PC-9 (cell line): ENCODE data around the gene SAMD14. TPM values are rescaled to one million over a fixed set of nuclear protein-coding genes. Genes with fewer than 3 reads are reported as not detected.

Source experiments
- BruUV-seq: library from RNA; stranded (reverse); fragments of 400-500 nt; replicated peaks from 2 replicates; lab custom pipeline; 2021; lab: Mats Ljungman, UMichigan
- CTCF ChIA-PET: fragments of 300-600 bp; sonication (Branson Sonifier 250); formaldehyde crosslinking; loops from one replicate; lab custom pipeline; 2022; ENCODE audit warnings: antibody characterized with exemption; lab: Charles Lee
- POLR2A ChIA-PET: fragments of 300-600 bp; sonication (Branson Sonifier 250); formaldehyde crosslinking; loops from one replicate; lab custom pipeline; 2022; ENCODE audit warnings: antibody characterized with exemption; ENCODE audit not compliant: unreplicated experiment; lab: Charles Lee
- DNase-seq, 2 experiments: peaks; one replicate each; pipeline versions ENCODE4 v3.0.0 to v3.0.0-alpha.2; 2015 to 2022; ENCODE audit warnings: mixed read lengths in 1 of 2
- H2AFZ ChIP-seq: fragments of 200-600 bp; sonication (generic); 2 replicates; pipeline ENCODE4 v1.8.1; 2017; ENCODE audit warnings: antibody characterized with exemption
- H3F3A ChIP-seq: fragments of 200-600 bp; sonication (generic); 2 replicates; pipeline ENCODE4 v1.8.1; 2017; ENCODE audit warnings: antibody characterized with exemption, mild to moderate bottlenecking, low read depth; ENCODE audit not compliant: insufficient read depth
- H3K27ac ChIP-seq: fragments of 200-600 bp; sonication (generic); 2 replicates; pipeline ENCODE4 v1.6.1; 2016; ENCODE audit warnings: mixed run types
- H3K27me3 ChIP-seq: fragments of 200-600 bp; sonication (generic); 2 replicates; pipeline ENCODE4 v1.6.1; 2016; ENCODE audit warnings: low read depth, mixed run types; ENCODE audit not compliant: insufficient read depth
- H3K36me3 ChIP-seq: fragments of 200-600 bp; sonication (generic); 2 replicates; pipeline ENCODE4 v1.6.1; 2016; ENCODE audit warnings: low read depth, mixed run types
- H3K4me1 ChIP-seq: fragments of 200-600 bp; sonication (generic); replicated peaks from 2 replicates; pipeline ENCODE4 v1.6.1; 2016; ENCODE audit warnings: mixed run types; ENCODE audit not compliant: insufficient read depth
- H3K4me2 ChIP-seq: fragments of 200-600 bp; sonication (generic); 2 replicates; pipeline ENCODE4 v1.6.1; 2017; ENCODE audit warnings: mixed run types
- H3K4me3 ChIP-seq: fragments of 200-600 bp; sonication (generic); 2 replicates; pipeline ENCODE4 v1.6.1; 2016; ENCODE audit warnings: mixed run types
- H3K79me2 ChIP-seq: fragments of 200-600 bp; sonication (generic); 2 replicates; pipeline ENCODE4 v1.6.1; 2017; ENCODE audit warnings: low read depth, mixed run types
- H3K9me2 ChIP-seq: fragments of 200-600 bp; sonication (generic); 2 replicates; pipeline ENCODE4 v1.8.1; 2017; ENCODE audit warnings: mild to moderate bottlenecking; ENCODE audit not compliant: insufficient read depth
- H3K9me3 ChIP-seq: fragments of 200-600 bp; sonication (generic); 2 replicates; pipeline ENCODE4 v1.8.1; 2016; ENCODE audit warnings: low read depth; ENCODE audit not compliant: insufficient read depth
- H4K20me1 ChIP-seq: fragments of 200-600 bp; sonication (generic); 2 replicates; pipeline ENCODE4 v1.8.1; 2017; ENCODE audit not compliant: insufficient read depth
- CTCF ChIP-seq: fragments of 200-600 bp; sonication (generic); conservative IDR thresholded peaks from 2 replicates; pipeline ENCODE4 v1.6.1; 2017; ENCODE audit warnings: mixed run types, antibody characterized with exemption, mild to moderate bottlenecking, moderate library complexity
- EZH2 ChIP-seq: fragments of 200-600 bp; sonication (generic); IDR thresholded peaks from 2 replicates; pipeline ENCODE4 v1.8.0; 2017; ENCODE audit warnings: antibody characterized with exemption, low read depth
- intact Hi-C: fragments of 100-400 bp; cut with micrococcal nuclease; formaldehyde crosslinking; loops from one replicate; pipeline ENCODE4 v1.10.0; 2022; ENCODE audit not compliant: unreplicated experiment
- total RNA-seq: library from RNA; stranded (reverse); gene quantifications from 2 replicates; pipeline ENCODE4 v1.2.3, GENCODE V29; 2021

Gene SAMD14
- total RNA-seq, 1 experiment from 2014 or later = 0.17 TPM

GRCh38 chr17:50112694-50113093 is 17.3 kb downstream of the SAMD14 start:
- no peak for TF ChIP-seq EZH2
- TF ChIP-seq CTCF = no peak
- Histone ChIP-seq H3K79me2 (no peaks in the 10 kb centered on the region), H3K27ac (no peak overlapping the region), H4K20me1 (no peaks in the 10 kb centered on the region), H3K4me2 (no peak overlapping the region), H3K4me3 (no peak overlapping the region), H3K4me1 (peaks cover 11% of the 10 kb centered on the region), H3K36me3 (no peaks in the 10 kb centered on the region), H2AFZ (no peak overlapping the region), H3F3A (no peaks in the 10 kb centered on the region; the same call in 1 of the 2 replicates), H3K9me2 (no peaks in the 10 kb centered on the region), H3K9me3 (no peaks in the 10 kb centered on the region), H3K27me3 (peaks cover 13% of the 10 kb centered on the region; the same call in 1 of the 2 replicates)
- BruUV-seq = no TSS peak
- ChIA-PET CTCF (no interaction called here), POLR2A (no interaction called here)
- intact Hi-C loops = no loop called here
- DNase-seq = no peak

GRCh38 chr17:50111673-50112655 is 18.0 kb downstream of the SAMD14 start:
- TF ChIP-seq CTCF (no peak), EZH2 (no peak)
- Histone ChIP-seq H3K4me2 (no peak overlapping the region), H4K20me1 (no peaks in the 10 kb centered on the region), H3K9me2 (no peaks in the 10 kb centered on the region), H3K9me3 (no peaks in the 10 kb centered on the region), H3K4me3 (no peak overlapping the region), H3K36me3 (no peaks in the 10 kb centered on the region), H3K4me1 (peaks cover 18% of the 10 kb centered on the region), H3K27me3 (peaks cover 5% of the 10 kb centered on the region; the same call in 1 of the 2 replicates), H3K27ac (no peak overlapping the region), H3F3A (peaks cover 5% of the 10 kb centered on the region; the same call in 1 of the 2 replicates), H2AFZ (no peak overlapping the region), H3K79me2 (no peaks in the 10 kb centered on the region)
- BruUV-seq = no TSS peak
- intact Hi-C loops = no loop called here
- CTCF ChIA-PET = interaction anchor here (0.6 kb wide), 1 partner anchor 819 kb away, joined by 6 read pairs; no protein-coding TSS in a partner anchor
- DNase-seq = no peak
- POLR2A ChIA-PET = no interaction called here

GRCh38 chr17:50110591-50111349 is 19.2 kb downstream of the SAMD14 start:
- intact Hi-C loops = no loop called here
- Histone ChIP-seq H3K9me2 (no peaks in the 10 kb centered on the region), H3K79me2 (no peaks in the 10 kb centered on the region), H3F3A (peaks cover 5% of the 10 kb centered on the region; the same call in 1 of the 2 replicates), H2AFZ (no peak overlapping the region), H3K4me1 (peaks cover 20% of the 10 kb centered on the region), H3K4me2 (no peak overlapping the region), H3K4me3 (no peak overlapping the region), H3K27ac (no peak overlapping the region), H3K27me3 (no peaks in the 10 kb centered on the region), H4K20me1 (no peaks in the 10 kb centered on the region), H3K36me3 (no peaks in the 10 kb centered on the region), H3K9me3 (no peaks in the 10 kb centered on the region)
- POLR2A ChIA-PET = interaction anchor here (0.6 kb wide), 1 partner anchor 54 kb away, joined by 7 read pairs; no protein-coding TSS in a partner anchor
- BruUV-seq = no TSS peak
- DNase-seq = no peak
- CTCF ChIA-PET = no interaction called here
- TF ChIP-seq CTCF (no peak), EZH2 (no peak)
